Measurements from ENCODE around the gene NUP107.

DNA sequence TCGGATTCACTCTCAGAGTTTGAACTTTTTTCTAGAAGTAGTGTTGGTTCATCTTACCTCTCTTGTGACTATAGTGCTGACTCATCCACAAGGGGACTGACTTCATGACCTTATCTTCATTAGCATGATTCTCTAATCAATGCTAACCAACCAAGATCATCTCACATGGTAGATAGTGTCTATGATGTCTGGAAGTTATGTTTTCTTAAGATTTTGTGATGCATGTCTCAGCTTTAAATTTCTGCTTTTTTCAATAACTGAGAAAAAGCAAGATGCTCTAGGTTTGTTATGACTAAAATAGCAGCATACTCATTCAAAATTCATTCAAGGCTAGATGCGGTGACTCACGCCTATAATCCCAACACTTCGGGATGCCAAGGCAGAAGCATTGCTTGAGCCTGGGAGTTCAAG is 46.9 kb downstream of the NUP107 start:
- TF ChIP-seq, protein P1, sequence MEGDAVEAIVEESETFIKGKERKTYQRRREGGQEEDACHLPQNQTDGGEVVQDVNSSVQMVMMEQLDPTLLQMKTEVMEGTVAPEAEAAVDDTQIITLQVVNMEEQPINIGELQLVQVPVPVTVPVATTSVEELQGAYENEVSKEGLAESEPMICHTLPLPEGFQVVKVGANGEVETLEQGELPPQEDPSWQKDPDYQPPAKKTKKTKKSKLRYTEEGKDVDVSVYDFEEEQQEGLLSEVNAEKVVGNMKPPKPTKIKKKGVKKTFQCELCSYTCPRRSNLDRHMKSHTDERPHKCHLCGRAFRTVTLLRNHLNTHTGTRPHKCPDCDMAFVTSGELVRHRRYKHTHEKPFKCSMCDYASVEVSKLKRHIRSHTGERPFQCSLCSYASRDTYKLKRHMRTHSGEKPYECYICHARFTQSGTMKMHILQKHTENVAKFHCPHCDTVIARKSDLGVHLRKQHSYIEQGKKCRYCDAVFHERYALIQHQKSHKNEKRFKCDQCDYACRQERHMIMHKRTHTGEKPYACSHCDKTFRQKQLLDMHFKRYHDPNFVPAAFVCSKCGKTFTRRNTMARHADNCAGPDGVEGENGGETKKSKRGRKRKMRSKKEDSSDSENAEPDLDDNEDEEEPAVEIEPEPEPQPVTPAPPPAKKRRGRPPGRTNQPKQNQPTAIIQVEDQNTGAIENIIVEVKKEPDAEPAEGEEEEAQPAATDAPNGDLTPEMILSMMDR (IDR thresholded peaks at IDR 0.05; ENCODE audit: low read depth, low read length, poor library complexity, severe bottlenecking), result no peak
- TF ChIP-seq EZH2phosphoT487 (IDR thresholded peaks at IDR 0.05; ENCODE audit: borderline replicate concordance, low read length), result no peak

Data from DOHH2 (cell line).